Measurements from ENCODE around the gene SNORC. TPM values are rescaled to one million over a fixed set of nuclear protein-coding genes. Genes with fewer than 3 reads are reported as not detected.

The SNORC gene
- total RNA-seq, 6 donors from 2014 or later: 0.20 to 2.1 (median 1.0) TPM

DNA sequence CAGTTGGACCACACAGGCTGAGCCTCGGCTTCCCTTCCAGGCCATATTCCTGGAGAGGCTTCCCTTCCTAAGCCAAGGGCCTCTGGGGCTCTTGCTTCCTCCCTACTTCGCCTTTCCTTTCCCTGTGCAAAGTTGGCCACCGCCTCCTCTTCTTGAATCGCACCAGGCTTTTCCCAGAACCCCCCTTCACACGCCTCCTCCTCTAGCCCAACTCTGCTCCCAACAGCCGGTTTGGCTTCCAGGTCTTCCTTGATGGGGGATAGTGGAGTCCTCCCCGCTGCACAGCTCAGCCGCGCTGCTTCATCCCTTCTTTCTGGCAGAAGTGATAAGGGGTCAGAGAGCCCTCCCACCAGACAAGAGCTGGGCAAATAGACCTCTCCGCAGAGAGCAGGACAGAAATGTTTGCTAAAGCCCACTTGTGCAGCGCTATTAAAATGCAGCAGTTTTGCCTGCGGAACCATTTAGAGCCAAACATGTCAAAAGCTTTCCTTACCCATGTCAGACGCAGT, 56.4 kb downstream of the SNORC start:
- Histone ChIP-seq H3K4me1 (peaks cover 15 to 27% (median 17%) of the 10 kb centered on the region in 4 donors), H3K36me3 (no peaks in the 10 kb centered on the region), H3K27me3 (peaks cover 3 to 28% (median 19%) of the 10 kb centered on the region in 4 donors), H3K27ac (no peak overlapping the region), H3K4me3 (peak overlapping the region in 1 of 4 donors; percentile 39), H3K9me3 (no peaks in the 10 kb centered on the region)
- 11 to 16% methylated on average over 12 to 13 of the region's 13 CpGs for WGBS, 2 donors
- no peak for ATAC-seq (ENCODE audit: low FRiP score in 2 of 2)
- no peak for DNase-seq
- TF ChIP-seq EP300 (IDR thresholded peaks at IDR 0.05): no peak
- no peak for TF ChIP-seq POLR2A (IDR thresholded peaks at IDR 0.05)
- TF ChIP-seq, protein P1, sequence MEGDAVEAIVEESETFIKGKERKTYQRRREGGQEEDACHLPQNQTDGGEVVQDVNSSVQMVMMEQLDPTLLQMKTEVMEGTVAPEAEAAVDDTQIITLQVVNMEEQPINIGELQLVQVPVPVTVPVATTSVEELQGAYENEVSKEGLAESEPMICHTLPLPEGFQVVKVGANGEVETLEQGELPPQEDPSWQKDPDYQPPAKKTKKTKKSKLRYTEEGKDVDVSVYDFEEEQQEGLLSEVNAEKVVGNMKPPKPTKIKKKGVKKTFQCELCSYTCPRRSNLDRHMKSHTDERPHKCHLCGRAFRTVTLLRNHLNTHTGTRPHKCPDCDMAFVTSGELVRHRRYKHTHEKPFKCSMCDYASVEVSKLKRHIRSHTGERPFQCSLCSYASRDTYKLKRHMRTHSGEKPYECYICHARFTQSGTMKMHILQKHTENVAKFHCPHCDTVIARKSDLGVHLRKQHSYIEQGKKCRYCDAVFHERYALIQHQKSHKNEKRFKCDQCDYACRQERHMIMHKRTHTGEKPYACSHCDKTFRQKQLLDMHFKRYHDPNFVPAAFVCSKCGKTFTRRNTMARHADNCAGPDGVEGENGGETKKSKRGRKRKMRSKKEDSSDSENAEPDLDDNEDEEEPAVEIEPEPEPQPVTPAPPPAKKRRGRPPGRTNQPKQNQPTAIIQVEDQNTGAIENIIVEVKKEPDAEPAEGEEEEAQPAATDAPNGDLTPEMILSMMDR (IDR thresholded peaks at IDR 0.05): no peak
- no peak for TF ChIP-seq POLR2AphosphoS5 (IDR thresholded peaks at IDR 0.05)

DNA sequence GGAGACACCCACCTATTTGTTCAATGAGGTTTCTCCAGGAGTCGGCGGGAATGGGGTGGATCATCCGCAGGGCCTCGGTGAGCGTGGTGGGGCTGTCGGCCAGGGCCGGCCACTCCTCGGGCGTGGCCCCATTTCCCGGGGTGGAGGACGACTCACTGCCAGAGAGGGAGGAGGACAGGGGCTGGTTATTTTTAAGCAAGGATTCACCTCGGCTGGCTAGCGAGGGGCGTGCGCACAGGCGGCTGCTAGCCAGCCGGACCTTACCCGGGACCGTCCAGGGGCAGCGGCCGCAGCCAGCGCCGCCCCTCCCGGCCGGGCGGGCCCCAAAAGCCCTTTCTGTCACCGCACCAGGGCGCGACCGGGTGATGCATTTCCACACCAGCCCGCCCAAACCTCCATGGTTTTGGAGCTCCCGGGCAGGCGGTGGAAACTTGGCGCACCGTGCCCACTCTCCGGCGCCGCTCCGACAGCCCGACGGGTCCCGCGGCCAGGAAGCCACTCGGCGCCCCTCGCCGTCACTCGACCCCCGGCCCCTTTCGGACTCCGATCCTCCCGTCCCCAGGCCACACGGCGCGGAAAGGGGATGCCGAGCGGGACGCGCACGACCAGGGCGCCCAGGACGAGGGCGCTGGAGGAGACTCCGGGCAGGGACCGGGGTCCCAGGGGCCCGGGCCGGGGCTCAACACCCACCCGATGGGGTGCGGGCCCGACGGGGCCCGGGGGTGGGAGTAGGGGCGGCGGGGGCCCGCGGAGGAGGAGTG, 57.1 kb downstream of the SNORC start:
- Histone ChIP-seq H3K27me3 (peaks cover 3 to 28% (median 19%) of the 10 kb centered on the region in 4 donors), H3K36me3 (no peaks in the 10 kb centered on the region), H3K9me3 (no peaks in the 10 kb centered on the region), H3K4me3 (peak overlapping the region in 3 of 4 donors; percentile 31 to 39 (median 37)), H3K27ac (no peak overlapping the region), H3K4me1 (peaks cover 15 to 27% (median 17%) of the 10 kb centered on the region in 4 donors)
- 0 to 8% methylated on average over 8 to 19 of the region's 76 CpGs for WGBS, 2 donors
- TF ChIP-seq, protein P1 (IDR thresholded peaks at IDR 0.05): no peak
- TF ChIP-seq EP300 (IDR thresholded peaks at IDR 0.05): no peak
- no peak for TF ChIP-seq POLR2AphosphoS5 (IDR thresholded peaks at IDR 0.05)
- TF ChIP-seq POLR2A (IDR thresholded peaks at IDR 0.05): no peak
- DNase-seq: peak in 1 of 2 donors; percentile 74
- ATAC-seq (ENCODE audit: low FRiP score in 2 of 2): peak in 1 of 2 donors; percentile 68

DNA sequence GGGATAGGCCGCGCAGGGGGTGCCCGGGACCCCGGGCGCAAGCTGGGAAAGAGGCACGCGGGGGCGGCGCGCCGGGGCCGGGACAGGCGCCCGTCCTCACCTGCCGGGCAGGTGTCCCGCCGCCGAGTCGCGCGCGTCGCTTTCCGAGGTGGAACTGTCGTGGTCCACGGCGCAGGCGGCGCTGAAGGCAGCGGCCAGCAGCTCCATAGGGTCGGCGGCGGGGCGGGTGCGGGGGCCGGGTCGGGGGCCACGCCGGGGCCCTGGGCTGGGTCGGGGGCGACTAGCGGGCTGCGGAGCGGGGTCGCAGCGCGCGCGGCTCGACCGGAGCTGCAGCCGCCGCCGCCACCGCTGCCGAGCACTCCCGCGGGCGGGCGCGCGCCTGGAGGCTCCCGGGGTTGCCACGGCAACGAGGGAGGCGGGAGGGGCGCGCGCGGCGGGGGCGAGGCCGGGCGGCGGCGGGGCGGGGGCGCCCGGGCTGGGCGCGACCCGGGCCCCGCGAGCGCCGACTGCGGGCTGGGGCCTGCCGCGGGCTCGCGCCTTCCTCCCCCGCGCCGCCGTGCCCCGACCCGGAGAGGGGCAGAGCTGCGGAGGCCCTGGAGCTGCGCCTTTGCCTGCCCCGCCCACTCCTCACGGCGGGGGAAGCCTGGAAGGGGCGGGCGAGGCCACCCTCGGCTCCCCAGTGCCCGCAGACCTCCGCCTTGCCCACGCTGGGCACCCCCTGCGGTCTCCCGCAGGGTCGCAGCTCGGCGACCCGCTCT, 57.9 kb downstream of the SNORC start:
- Histone ChIP-seq H3K4me1 (peaks cover 15 to 27% (median 17%) of the 10 kb centered on the region in 4 donors), H3K4me3 (peak overlapping the region in 3 of 4 donors; percentile 31 to 39 (median 37)), H3K36me3 (no peaks in the 10 kb centered on the region), H3K27me3 (peaks cover 3 to 28% (median 19%) of the 10 kb centered on the region in 4 donors), H3K27ac (no peak overlapping the region), H3K9me3 (no peaks in the 10 kb centered on the region)
- ATAC-seq (ENCODE audit: low FRiP score in 2 of 2) (no peak), DNase-seq (peak in 1 of 2 donors; percentile 78)
- TF ChIP-seq, protein P1 (IDR thresholded peaks at IDR 0.05): no peak
- TF ChIP-seq POLR2AphosphoS5 (IDR thresholded peaks at IDR 0.05): no peak
- TF ChIP-seq EP300 (IDR thresholded peaks at IDR 0.05): no peak
- no peak for TF ChIP-seq POLR2A (IDR thresholded peaks at IDR 0.05)
- 4% methylated on average over 7 of the region's 114 CpGs; no CpG with 5 or more reads in 1 of the 2 donors for WGBS, 2 donors

Small RNA genes lying within 50 kb of the gene (small RNA-seq; reads per million reads assigned to genes)
- 0 reads per million in 4 donors for gene RF00019

Other genes starting within 250 kb of the SNORC start
- gene EFHD1, start 236.7 kb upstream of the SNORC start, total RNA-seq: 10 to 100 TPM in 1 of 6 donors, 1 to 10 TPM in 5; 3.7 to 11.1 (median 5.2) TPM
- 100 to 1,000 TPM in 1 of 6 donors, 10 to 100 TPM in 5; 54.7 to 127 (median 70.8) TPM for gene GIGYF2, start 172.9 kb upstream of the SNORC start, total RNA-seq
- gene KCNJ13, start 93.7 kb upstream of the SNORC start, total RNA-seq: not detected
- gene NGEF, start 143.0 kb downstream of the SNORC start, total RNA-seq: 1 to 10 TPM in 2 of 6 donors, under 1 TPM in 3, not detected in 1; 0.29 to 6.3 (median 0.98) TPM
- not detected for gene NEU2, start 162.4 kb downstream of the SNORC start, total RNA-seq
- gene INPP5D, start 190.1 kb downstream of the SNORC start, total RNA-seq: 100 to 1,000 TPM in 1 of 6 donors, 10 to 100 TPM in 5; 17.6 to 243 (median 31.7) TPM